ENCODE measurements around the gene IGFBP5.

- no peak for TF ChIP-seq CTCF (IDR thresholded peaks at IDR 0.05; ENCODE audit: low read depth, low read length, poor library complexity, severe bottlenecking)
- no peak for TF ChIP-seq EZH2phosphoT487 (IDR thresholded peaks at IDR 0.05; ENCODE audit: borderline replicate concordance, low read length)
These were observed 47.1 kb upstream of the IGFBP5 start for GRCh38 chr2:216742411-216742810.

All from DOHH2 (cell line).